Endodermal cell (in vitro differentiated cells): ENCODE data around the gene WDFY3. TPM values are rescaled to one million over a fixed set of nuclear protein-coding genes. Genes with fewer than 3 reads are reported as not detected.
A peak's percentile ranks its signal among the peaks of the same experiment; 100 is the strongest.

Experiments
- DNase-seq: peaks from one replicate; pipeline ENCODE4 v3.0.0-alpha.2; 2017
- H3K27ac ChIP-seq: 2 replicates; pipeline ENCODE4 v1.5.1; 2013; ENCODE audit warnings: mild to moderate bottlenecking, low read depth, low read length, moderate library complexity
- H3K27me3 ChIP-seq: 2 replicates; pipeline ENCODE4 v1.6.1; 2013; ENCODE audit warnings: mild to moderate bottlenecking, low read length, moderate library complexity; ENCODE audit not compliant: insufficient read depth, control insufficient read depth, poor library complexity, severe bottlenecking
- H3K36me3 ChIP-seq: 2 replicates; pipeline ENCODE4 v1.7.0; 2013; ENCODE audit warnings: mild to moderate bottlenecking, low read length, moderate library complexity; ENCODE audit not compliant: control insufficient read depth, insufficient read depth
- H3K4me1 ChIP-seq: one replicate; pipeline ENCODE4 v1.7.0; 2013; ENCODE audit warnings: low read length; ENCODE audit not compliant: control insufficient read depth, insufficient read depth
- H3K4me3 ChIP-seq: 2 replicates; pipeline ENCODE4 v1.5.1; 2013; ENCODE audit warnings: mild to moderate bottlenecking, low read length, moderate library complexity
- H3K9ac ChIP-seq: 2 replicates; pipeline ENCODE4 v1.6.1; 2013; ENCODE audit warnings: mild to moderate bottlenecking, low read length, moderate library complexity; ENCODE audit not compliant: poor library complexity, severe bottlenecking; ENCODE audit errors: extremely low read depth
- H3K9me3 ChIP-seq: 2 replicates; pipeline ENCODE4 v1.6.1; 2013; ENCODE audit warnings: mild to moderate bottlenecking, low read length, moderate library complexity; ENCODE audit not compliant: control insufficient read depth
- H3K27ac Mint-ChIP-seq: 2 replicates; pipeline ENCODE4 v1.8.0; 2020; ENCODE audit warnings: mixed read lengths
- H3K27me3 Mint-ChIP-seq: 2 replicates; pipeline ENCODE4 v1.8.0; 2021; ENCODE audit warnings: mild to moderate bottlenecking, mixed read lengths; ENCODE audit not compliant: insufficient read depth
- H3K36me3 Mint-ChIP-seq: 2 replicates; pipeline ENCODE4 v1.8.0; 2020; ENCODE audit warnings: low read depth, mixed read lengths
- H3K4me1 Mint-ChIP-seq: 2 replicates; pipeline ENCODE4 v1.8.0; 2020; ENCODE audit warnings: mixed read lengths
- H3K4me3 Mint-ChIP-seq: 2 replicates; pipeline ENCODE4 v1.8.0; 2020; ENCODE audit warnings: mild to moderate bottlenecking, moderate library complexity, mixed read lengths
- H3K9me3 Mint-ChIP-seq: 2 replicates; pipeline ENCODE4 v1.8.0; 2020; ENCODE audit warnings: mild to moderate bottlenecking, mixed read lengths
- WGBS, 2 experiments: methylation state at CpG; one replicate each; pipeline versions ENCODE4 v1.1.5 to v1.1.7; 2013; ENCODE audit warnings: missing lambda C conversion rate in 2 of 2, mixed read lengths in 1 of 2; ENCODE audit not compliant: insufficient coverage in 1 of 2, insufficient read length in 1 of 2; 5-methylcytosine and 5-hydroxymethylcytosine counted together
- long read RNA-seq, 4 experiments: library from polyadenylated mRNA in 2 of 4; library from RNA in 1 of 4; library from capped mRNA in 1 of 4; stranded (forward) in 3 of 4; unstranded in 1 of 4; transcript quantifications; one replicate each; pipeline ENCODE4 v2.0.0, GENCODE V29; 2020 to 2021; ENCODE audit warnings: inconsistent platforms in 1 of 4
- polyA plus RNA-seq, 2 experiments: library from polyadenylated mRNA; stranded (reverse); fragments of 50-300 nt; gene quantifications; one replicate each; pipeline ENCODE4 v1.2.3, GENCODE V29; 2013
- total RNA-seq, 2 donors: library from RNA; stranded (reverse); fragmentation: NEBNext Ultra II Directional in 1 of 2; extraction: Animal tissue kit (Norgen Biotek cat#: 25700) in 1 of 2; gene quantifications; 2 replicates in 1 of 2; 3 replicates in 1 of 2; pipeline ENCODE4 v1.2.1, GENCODE V29; 2021
- TF ChIP-seq, protein P1 (sequence below): fragments of 200-600 bp; sonication (generic); conservative IDR thresholded peaks from 2 replicates; pipeline ENCODE4 v1.5.0; 2021; ENCODE audit warnings: antibody characterized with exemption, mild to moderate bottlenecking

The WDFY3 gene, protein sequence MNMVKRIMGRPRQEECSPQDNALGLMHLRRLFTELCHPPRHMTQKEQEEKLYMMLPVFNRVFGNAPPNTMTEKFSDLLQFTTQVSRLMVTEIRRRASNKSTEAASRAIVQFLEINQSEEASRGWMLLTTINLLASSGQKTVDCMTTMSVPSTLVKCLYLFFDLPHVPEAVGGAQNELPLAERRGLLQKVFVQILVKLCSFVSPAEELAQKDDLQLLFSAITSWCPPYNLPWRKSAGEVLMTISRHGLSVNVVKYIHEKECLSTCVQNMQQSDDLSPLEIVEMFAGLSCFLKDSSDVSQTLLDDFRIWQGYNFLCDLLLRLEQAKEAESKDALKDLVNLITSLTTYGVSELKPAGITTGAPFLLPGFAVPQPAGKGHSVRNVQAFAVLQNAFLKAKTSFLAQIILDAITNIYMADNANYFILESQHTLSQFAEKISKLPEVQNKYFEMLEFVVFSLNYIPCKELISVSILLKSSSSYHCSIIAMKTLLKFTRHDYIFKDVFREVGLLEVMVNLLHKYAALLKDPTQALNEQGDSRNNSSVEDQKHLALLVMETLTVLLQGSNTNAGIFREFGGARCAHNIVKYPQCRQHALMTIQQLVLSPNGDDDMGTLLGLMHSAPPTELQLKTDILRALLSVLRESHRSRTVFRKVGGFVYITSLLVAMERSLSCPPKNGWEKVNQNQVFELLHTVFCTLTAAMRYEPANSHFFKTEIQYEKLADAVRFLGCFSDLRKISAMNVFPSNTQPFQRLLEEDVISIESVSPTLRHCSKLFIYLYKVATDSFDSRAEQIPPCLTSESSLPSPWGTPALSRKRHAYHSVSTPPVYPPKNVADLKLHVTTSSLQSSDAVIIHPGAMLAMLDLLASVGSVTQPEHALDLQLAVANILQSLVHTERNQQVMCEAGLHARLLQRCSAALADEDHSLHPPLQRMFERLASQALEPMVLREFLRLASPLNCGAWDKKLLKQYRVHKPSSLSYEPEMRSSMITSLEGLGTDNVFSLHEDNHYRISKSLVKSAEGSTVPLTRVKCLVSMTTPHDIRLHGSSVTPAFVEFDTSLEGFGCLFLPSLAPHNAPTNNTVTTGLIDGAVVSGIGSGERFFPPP (N-terminal part only)
- total RNA-seq, result 100 to 1,000 TPM in 1 of 2 donors, 10 to 100 TPM in 1; 91.1 to 103 TPM
- polyA plus RNA-seq (2013, experiment 1 of 2), result 24.9 TPM
- 31.5 TPM for polyA plus RNA-seq (2013, experiment 2 of 2)
- long read RNA-seq, experiment 1, partial matches to known transcripts, result 6 of 17 reads
- long read RNA-seq, experiment 1, other reads (novel, unspliced or antisense), result 10 of 17 reads
- long read RNA-seq, experiment 2, partial matches to known transcripts, result 36 of 52 reads
- long read RNA-seq, experiment 2, other reads (novel, unspliced or antisense), result 16 of 52 reads
- long read RNA-seq, experiment 3, partial matches to known transcripts, result 7 of 14 reads
- long read RNA-seq, experiment 3, other reads (novel, unspliced or antisense), result 6 of 14 reads
- long read RNA-seq, experiment 4, partial matches to known transcripts, result 0 of 1 reads
- long read RNA-seq, experiment 4, other reads (novel, unspliced or antisense), result 1 of 1 reads

DNA sequence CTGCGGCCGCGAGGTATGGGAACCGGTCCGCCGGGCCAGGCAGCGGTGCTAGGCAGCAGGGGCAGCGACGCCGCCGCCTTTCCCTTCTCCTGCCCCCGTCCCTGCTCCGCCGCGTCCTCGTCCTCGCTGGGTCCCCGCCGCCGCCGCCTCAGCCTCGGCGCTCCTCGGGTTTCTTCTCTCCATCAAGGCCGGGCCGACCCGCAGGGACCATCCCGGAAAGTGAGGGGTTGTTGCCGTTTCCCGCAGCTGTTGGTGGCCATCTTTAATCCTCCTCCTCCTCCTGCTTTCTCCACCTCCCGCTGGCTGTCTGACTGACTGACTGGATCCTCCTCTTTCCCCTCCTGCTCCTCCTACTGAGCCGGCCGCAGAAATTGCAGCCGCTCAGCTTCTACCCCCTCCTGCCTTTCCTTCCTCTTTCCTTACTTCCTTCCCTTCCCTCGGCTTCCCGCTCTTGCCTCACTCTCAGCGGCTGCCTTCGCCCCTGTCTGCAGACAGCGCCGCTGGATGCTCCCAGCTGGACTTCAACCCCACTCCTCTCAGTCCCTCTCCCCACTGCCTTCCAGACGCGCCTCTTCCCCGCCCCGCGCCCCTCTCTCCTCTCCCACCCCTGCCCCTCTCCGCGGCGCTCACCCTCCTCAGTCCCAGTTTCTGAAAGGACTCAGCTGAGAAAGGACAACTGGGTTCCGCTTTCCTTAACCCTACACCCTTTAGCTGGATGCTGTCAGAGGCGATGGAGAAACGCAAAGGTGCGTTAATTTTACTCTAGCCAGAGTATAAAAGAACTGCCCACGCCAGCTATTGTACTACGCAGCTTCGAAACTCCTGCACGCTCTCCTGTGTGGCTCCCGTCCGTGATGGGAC lies at the start of gene WDFY3:
Gene WDFY3 (minus strand): TSS at position 309 of the 861 bp plus-strand sequence. CDS start 106,099 bp downstream, outside the sequence.
- Mint-ChIP-seq H3K27me3 (no peaks in the 10 kb centered on the region), H3K36me3 (peaks cover 11% of the 10 kb centered on the region), H3K4me1 (peaks cover 19% of the 10 kb centered on the region), H3K4me3 (peak within 1 kb of the TSS; percentile 99), H3K9me3 (no peaks in the 10 kb centered on the region), H3K27ac (peak within 1 kb of the TSS; percentile 98)
- Histone ChIP-seq H3K9me3 (no peaks in the 10 kb centered on the region), H3K27ac (peak within 1 kb of the TSS; percentile 91), H3K36me3 (peaks cover 13% of the 10 kb centered on the region), H3K9ac (peak within 1 kb of the TSS; percentile 81), H3K4me1 (peaks cover 5% of the 10 kb centered on the region), H3K4me3 (peak within 1 kb of the TSS; percentile 96), H3K27me3 (no peaks in the 10 kb centered on the region)
- peak; percentile 93 for DNase-seq
- WGBS, 2 experiments, result 0% methylated on average over 25 to 58 of the region's 58 CpGs
- TF ChIP-seq, protein P1, sequence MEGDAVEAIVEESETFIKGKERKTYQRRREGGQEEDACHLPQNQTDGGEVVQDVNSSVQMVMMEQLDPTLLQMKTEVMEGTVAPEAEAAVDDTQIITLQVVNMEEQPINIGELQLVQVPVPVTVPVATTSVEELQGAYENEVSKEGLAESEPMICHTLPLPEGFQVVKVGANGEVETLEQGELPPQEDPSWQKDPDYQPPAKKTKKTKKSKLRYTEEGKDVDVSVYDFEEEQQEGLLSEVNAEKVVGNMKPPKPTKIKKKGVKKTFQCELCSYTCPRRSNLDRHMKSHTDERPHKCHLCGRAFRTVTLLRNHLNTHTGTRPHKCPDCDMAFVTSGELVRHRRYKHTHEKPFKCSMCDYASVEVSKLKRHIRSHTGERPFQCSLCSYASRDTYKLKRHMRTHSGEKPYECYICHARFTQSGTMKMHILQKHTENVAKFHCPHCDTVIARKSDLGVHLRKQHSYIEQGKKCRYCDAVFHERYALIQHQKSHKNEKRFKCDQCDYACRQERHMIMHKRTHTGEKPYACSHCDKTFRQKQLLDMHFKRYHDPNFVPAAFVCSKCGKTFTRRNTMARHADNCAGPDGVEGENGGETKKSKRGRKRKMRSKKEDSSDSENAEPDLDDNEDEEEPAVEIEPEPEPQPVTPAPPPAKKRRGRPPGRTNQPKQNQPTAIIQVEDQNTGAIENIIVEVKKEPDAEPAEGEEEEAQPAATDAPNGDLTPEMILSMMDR, result no peak

- Histone ChIP-seq H3K27me3 (no peaks in the 10 kb centered on the region), H3K36me3 (no peaks in the 10 kb centered on the region), H3K27ac (no peak overlapping the region), H3K9me3 (no peaks in the 10 kb centered on the region), H3K4me3 (no peak overlapping the region), H3K9ac (no peak overlapping the region), H3K4me1 (no peaks in the 10 kb centered on the region)
- Mint-ChIP-seq H3K27me3 (no peaks in the 10 kb centered on the region), H3K4me1 (peaks cover 10% of the 10 kb centered on the region), H3K36me3 (no peaks in the 10 kb centered on the region), H3K27ac (no peak overlapping the region), H3K4me3 (no peak overlapping the region), H3K9me3 (no peaks in the 10 kb centered on the region)
- no peak for DNase-seq
- TF ChIP-seq, protein P1, result no peak
- WGBS, 2 experiments, result 83 to 100% methylated on average over 1 to 2 of the region's 2 CpGs
Observed at GRCh38 chr4:85005865-85006377, 39.4 kb upstream of the WDFY3 start.
